Fibroblast of upper back skin (primary cell): Measurements from ENCODE around the gene ZSCAN26.

Source experiments
- DNase-seq: peaks from one replicate; pipeline ENCODE4 v3.0.0-alpha.2; 2013

ZSCAN26 gene

DNA sequence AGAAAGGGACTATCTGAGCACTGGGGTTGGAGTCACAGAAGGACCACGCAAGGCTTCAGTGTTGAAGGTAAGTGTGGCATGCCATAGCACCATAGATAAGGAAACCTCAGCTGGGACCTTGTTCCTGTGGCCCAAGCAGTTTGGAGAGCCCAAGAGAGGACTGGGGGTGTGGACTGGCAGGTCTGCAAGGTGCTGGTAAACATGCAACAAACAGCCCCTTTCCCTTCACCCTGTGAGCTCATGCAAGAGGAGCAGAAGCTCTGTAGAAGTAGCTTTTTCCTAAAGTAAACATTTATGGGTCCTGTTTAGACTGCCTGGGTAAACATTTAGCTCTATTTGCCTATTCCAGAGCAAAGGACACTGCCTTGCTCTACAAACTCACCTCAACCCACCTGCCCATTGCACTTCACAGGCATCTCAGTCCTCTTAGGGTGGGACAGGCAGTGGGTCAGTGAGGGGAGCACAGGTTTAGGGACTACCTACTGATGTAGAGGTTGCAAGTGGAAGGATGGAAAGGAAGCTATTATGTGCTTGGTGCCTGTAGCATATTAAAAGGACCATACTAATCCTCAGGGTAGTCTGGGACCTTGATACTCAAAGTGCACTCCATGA is 57.0 kb downstream of the ZSCAN26 start:
- DNase-seq: no peak

DNA sequence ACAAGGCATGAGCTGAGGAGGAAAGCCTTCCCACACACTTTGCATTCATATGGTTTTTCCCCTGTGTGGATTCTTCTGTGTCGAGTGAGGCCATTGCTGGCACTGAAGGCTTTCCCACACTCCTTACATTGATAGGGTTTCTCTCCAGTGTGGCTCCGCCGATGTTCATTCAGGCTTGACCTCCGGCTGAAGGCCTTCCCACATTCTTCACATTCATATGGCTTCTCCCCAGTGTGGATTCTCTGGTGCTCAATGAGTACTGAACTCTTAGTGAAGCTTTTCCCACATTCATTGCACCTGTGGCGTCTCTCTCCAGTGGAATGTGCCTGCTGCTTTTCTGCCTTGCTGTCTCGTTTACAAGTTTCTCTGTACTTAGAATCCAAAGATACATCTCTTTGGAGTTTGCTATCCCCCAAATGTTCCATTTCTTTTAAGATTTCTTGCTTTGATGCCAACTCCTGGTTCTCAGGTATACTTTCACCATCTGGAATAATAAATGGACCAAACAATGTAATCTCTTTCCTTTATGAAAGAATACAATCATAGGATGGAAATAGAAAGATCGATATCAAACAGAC is 59.5 kb downstream of the ZSCAN26 start:
- DNase-seq: no peak
